K562 (cell line): ENCODE data around the gene DCAF6. TPM values are rescaled to one million over a fixed set of nuclear protein-coding genes. Genes with fewer than 3 reads are reported as not detected.
A peak's percentile ranks its signal among the peaks of the same experiment; 100 is the strongest.

ENCODE experiments used
- ATAC-seq: fragments of 200-7000 bp; cut with Tn5 transposase; 3 replicates; pipeline ENCODE4 v1.9.1; 2020; ENCODE audit warnings: moderate library complexity
- BruUV-seq: library from RNA; stranded (reverse); fragments of 400-500 nt; replicated peaks from 2 replicates; lab custom pipeline; 2021; lab: Mats Ljungman, UMichigan
- CTCF ChIA-PET: fragments of 300-600 bp; formaldehyde crosslinking; extraction: SDS; loops from one replicate; lab custom pipeline; 2021; ENCODE audit warnings: low intra/inter-chr PET ratio; lab: Yijun Ruan, JAX
- POLR2A ChIA-PET: fragments of 300-600, 350-650 bp; sonication (Branson Sonifier 250); formaldehyde crosslinking; extraction: SDS; loops from one replicate; lab custom pipeline; 2021; ENCODE audit warnings: antibody characterized with exemption, inconsistent platforms; lab: Yijun Ruan, JAX
- DNase-seq, 4 experiments: peaks; one replicate each; pipeline versions ENCODE4 v3.0.0 to v3.0.0-alpha.2; 2011 to 2018; ENCODE audit warnings: low spot score in 3 of 4, mixed read lengths in 3 of 4; ENCODE audit errors: extremely low read depth in 1 of 4
- FAIRE-seq: peaks from 2 replicates; lab custom pipeline; 2011; peaks lifted over from hg19 to GRCh38; lab: Jason Lieb, UNC
- H2AFZ ChIP-seq: 2 replicates; pipeline ENCODE4 v1.6.0; 2011; ENCODE audit warnings: low read depth, low read length, control low read depth, inconsistent platforms
- H3K27ac ChIP-seq: fragments of 200-600 bp; 3 replicates; pipeline ENCODE4 v1.8.0; 2011; ENCODE audit warnings: low read depth, mild to moderate bottlenecking, control low read depth, inconsistent platforms, low read length, moderate library complexity, mixed read lengths; ENCODE audit errors: extremely low read depth
- H3K27me3 ChIP-seq, 2 experiments: fragments of 300-600 bp in 1 of 2; 2 replicates in 1 of 2; 3 replicates in 1 of 2; pipeline versions ENCODE4 v1.6.0 to v1.8.0; 2011; ENCODE audit warnings: inconsistent platforms in 2 of 2, low read length in 2 of 2, mild to moderate bottlenecking in 1 of 2, mixed read lengths in 1 of 2, moderate library complexity in 1 of 2; ENCODE audit not compliant: control insufficient read depth in 2 of 2, insufficient read depth in 2 of 2
- H3K36me3 ChIP-seq: fragments of 300-600 bp; 3 replicates; pipeline ENCODE4 v1.8.0; 2011; ENCODE audit warnings: mild to moderate bottlenecking, low read length, inconsistent platforms; ENCODE audit not compliant: control insufficient read depth, insufficient read depth
- H3K4me1 ChIP-seq, 2 experiments: fragments of 200-600 bp in 1 of 2; replicated peaks in 1 of 2; 2 replicates in 1 of 2; 3 replicates in 1 of 2; pipeline versions ENCODE4 v1.5.1 to v1.8.0; 2011; ENCODE audit warnings: inconsistent platforms in 2 of 2, low read length in 2 of 2, mild to moderate bottlenecking in 1 of 2, mixed read lengths in 1 of 2, moderate library complexity in 1 of 2; ENCODE audit not compliant: control insufficient read depth in 2 of 2, insufficient read depth in 2 of 2
- H3K4me2 ChIP-seq: 2 replicates; pipeline ENCODE4 v1.6.1; 2011; ENCODE audit warnings: low read length, control low read depth, inconsistent platforms, mixed read lengths; ENCODE audit not compliant: insufficient read depth
- H3K4me3 ChIP-seq: fragments of 200-600 bp; sonication (generic), shearing (Covaris generic); 2 replicates; pipeline ENCODE4 v1.5.1; 2016; ENCODE audit warnings: control low read depth, inconsistent platforms
- H3K79me2 ChIP-seq: fragments of 200-600 bp; 3 replicates; pipeline ENCODE4 v1.8.0; 2011; ENCODE audit warnings: low read length, inconsistent platforms; ENCODE audit not compliant: control insufficient read depth, insufficient read depth
- H3K9ac ChIP-seq, 2 experiments: 2 replicates each; pipeline versions ENCODE4 v1.6.0 to v1.6.1; 2011; ENCODE audit warnings: low read depth in 2 of 2, low read length in 2 of 2, control low read depth in 1 of 2, inconsistent platforms in 1 of 2, mild to moderate bottlenecking in 1 of 2, mixed read lengths in 1 of 2; ENCODE audit not compliant: insufficient read depth in 1 of 2
- H3K9me1 ChIP-seq: one replicate; pipeline ENCODE4 v1.6.0; 2011; ENCODE audit warnings: inconsistent platforms, mild to moderate bottlenecking, low read length, moderate library complexity; ENCODE audit not compliant: control insufficient read depth, insufficient read depth
- H3K9me3 ChIP-seq: replicated peaks from 2 replicates; pipeline ENCODE4 v1.5.1; 2011; ENCODE audit warnings: low read depth, low read length, inconsistent platforms; ENCODE audit not compliant: control insufficient read depth, insufficient read depth
- H4K20me1 ChIP-seq: replicated peaks from 2 replicates; pipeline ENCODE4 v1.6.1; 2011; ENCODE audit warnings: low read length, inconsistent platforms, mixed read lengths; ENCODE audit not compliant: control insufficient read depth, insufficient read depth
- GATA2 ChIP-seq: sonication (generic); formaldehyde crosslinking; IDR thresholded peaks from 2 replicates; pipeline ENCODE4 v1.4.0; 2020; ENCODE audit warnings: mild to moderate bottlenecking, missing genetic modification reagents
- MYNN ChIP-seq, 2 experiments: sonication (generic); formaldehyde crosslinking in 1 of 2; IDR thresholded peaks; 2 replicates each; pipeline versions ENCODE4 v1.5.0 to v1.6.1; 2016 to 2020; ENCODE audit warnings: antibody characterized with exemption in 1 of 2, missing genetic modification reagents in 1 of 2
- PHB2 ChIP-seq: fragments of 450-650 bp; IDR thresholded peaks from 2 replicates; pipeline ENCODE4 v1.6.1; 2017; ENCODE audit warnings: low read depth
- PTTG1 ChIP-seq: fragments of 450-650 bp; IDR thresholded peaks from 2 replicates; pipeline ENCODE4 v1.6.1; 2016; ENCODE audit warnings: low read depth, mild to moderate bottlenecking, missing genetic modification characterization, missing compliant biosample characterization
- ZNF384 ChIP-seq: IDR thresholded peaks from 2 replicates; pipeline ENCODE4 v1.6.1; 2012; ENCODE audit warnings: low read depth, low read length, improper control_type of control experiment
- WGBS: fragments of 100-300 bp; shearing (Covaris generic); methylation state at CpG from one replicate; pipeline ENCODE4 v1.1.6; 2016; ENCODE audit warnings: low coverage, mixed read lengths; ENCODE audit not compliant: insufficient coverage; ENCODE audit errors: missing lambda C conversion rate; 5-methylcytosine and 5-hydroxymethylcytosine counted together
- in situ Hi-C: fragments of 300-500 bp; cut with MboI; formaldehyde crosslinking; loops from 4 replicates; pipeline ENCODE4 v1.15.0; 2018; ENCODE audit warnings: inconsistent platforms, mixed read lengths
- intact Hi-C: fragments of 100-400 bp; cut with micrococcal nuclease; formaldehyde crosslinking; loops from 2 replicates; pipeline ENCODE4 v1.14.2; 2022
- polyA plus RNA-seq, 8 experiments: library from polyadenylated mRNA; depleted of rRNA in 4 of 8; stranded (reverse) in 5 of 8; unstranded in 3 of 8; fragments of >200 nt; fragmentation: Nextera tagmentation in 2 of 8; fragmentation: Illumina TruSeq in 1 of 8; extraction: Ambion mirVana in 2 of 8; extraction: Trizol in 1 of 8; gene quantifications; 2 replicates each; pipeline versions ENCODE4 v1.2.1 to v1.2.3, GENCODE V29; 2011 to 2014; ENCODE audit warnings: inconsistent platforms in 1 of 8, missing spikeins in 1 of 8
- total RNA-seq, 7 experiments: library from RNA; depleted of rRNA in 6 of 7; stranded (reverse); fragments of >200 nt in 6 of 7; fragmentation: Illumina TruSeq in 2 of 7; extraction: Trizol in 2 of 7; gene quantifications; 2 replicates each; pipeline versions ENCODE4 v1.2.1 to v1.2.3, GENCODE V29; 2011 to 2021; ENCODE audit warnings: low replicate concordance in 1 of 7
- TF ChIP-seq, protein P1 (sequence below): sonication (generic); formaldehyde crosslinking; IDR thresholded peaks from 2 replicates; pipeline ENCODE4 v1.8.0; 2022; ENCODE audit warnings: mild to moderate bottlenecking, missing genetic modification reagents

Gene DCAF6
- total and polyA plus RNA-seq, 9 of the 15 experiments (the other 6 are each of a cell fraction or from before 2014, with no cell fraction given), result 19.1 to 102 (median 46.3) TPM

DNA sequence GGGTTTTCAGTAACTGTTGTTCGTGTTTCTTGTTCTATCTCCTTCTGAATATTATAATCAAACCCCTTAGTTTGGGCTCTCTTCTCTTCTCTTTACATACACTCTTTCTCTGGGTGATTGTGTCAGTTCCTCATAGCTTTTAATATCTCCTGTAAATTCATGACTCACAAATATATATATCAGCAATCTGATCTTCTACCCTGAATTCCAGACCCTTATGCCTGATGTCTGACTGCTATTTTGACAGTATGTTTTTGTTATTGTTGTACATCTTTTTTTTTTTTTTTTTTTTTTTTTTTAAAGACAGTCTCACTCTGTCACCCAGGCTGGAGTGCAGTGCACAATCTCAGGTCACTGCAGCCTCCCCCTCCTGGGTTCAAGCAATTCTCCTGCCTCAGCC, 71.2 kb downstream of the DCAF6 start:
- intact Hi-C loops, result no loop called here
- in situ Hi-C loops, result no loop called here
- no peaks in the 10 kb centered on the region; a peak in 1 of 5 replicates for H3K4me1 ChIP-seq
- BruUV-seq, result no TSS peak
- H3K27ac ChIP-seq, result no peak overlapping the region
- DNase-seq, result no peak
- WGBS, result 100% methylated on average over 1 of the region's 1 CpG
- H3K9ac ChIP-seq, result no peak overlapping the region
- H3K9me1 ChIP-seq, result no peaks in the 10 kb centered on the region
- TF ChIP-seq MYNN (IDR thresholded peaks at IDR 0.05) (peak; percentile 72; the same call in 1 of the 2 replicates), MYNN (CRISPR knock-in tag; IDR thresholded peaks at IDR 0.05) (no peak), ZNF384 (0 out of 2 replicates have a peak, but pooled peaks have one; percentile 22), PTTG1 (tag) (no peak), GATA2 (CRISPR knock-in tag) (no peak), PHB2 (no peak)
- TF ChIP-seq, protein P1, sequence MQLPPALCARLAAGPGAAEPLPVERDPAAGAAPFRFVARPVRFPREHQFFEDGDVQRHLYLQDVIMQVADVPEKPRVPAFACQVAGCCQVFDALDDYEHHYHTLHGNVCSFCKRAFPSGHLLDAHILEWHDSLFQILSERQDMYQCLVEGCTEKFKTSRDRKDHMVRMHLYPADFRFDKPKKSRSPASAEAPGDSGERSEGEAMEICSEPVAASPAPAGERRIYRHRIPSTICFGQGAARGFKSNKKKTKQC (CRISPR knock-in tag), result no peak
- TF ChIP-seq, all 486 proteins: peak for 2
- Histone ChIP-seq H3K9me3 (no peaks in the 10 kb centered on the region), H3K4me2 (no peak overlapping the region), H4K20me1 (no peaks in the 10 kb centered on the region), H3K27me3 (no peaks in the 10 kb centered on the region), H3K4me3 (no peak overlapping the region), H3K36me3 (peaks cover 60% of the 10 kb centered on the region), H2AFZ (no peak overlapping the region), H3K79me2 (no peaks in the 10 kb centered on the region)
- CTCF ChIA-PET, result no interaction called here
- no peak; the same call in 2 of the 3 replicates for ATAC-seq
- no peak for FAIRE-seq
- POLR2A ChIA-PET, result interaction anchor here (1.0 to 2.2 kb wide), 2 partner anchors 8 to 12 kb away, joined by 4 to 7 read pairs; no protein-coding TSS in a partner anchor
